Smooth muscle cell of the brain vasculature (primary cell): Measurements from ENCODE around the gene HOXD8.

Experiments used
- DNase-seq: peaks from one replicate; pipeline ENCODE4 v3.0.0-alpha.2; 2012; ENCODE audit warnings: low read depth, low spot score

Gene HOXD8

GRCh38 chr2:176090862-176091261, 38.6 kb upstream of the HOXD8 start:
- DNase-seq, result no peak

DNA sequence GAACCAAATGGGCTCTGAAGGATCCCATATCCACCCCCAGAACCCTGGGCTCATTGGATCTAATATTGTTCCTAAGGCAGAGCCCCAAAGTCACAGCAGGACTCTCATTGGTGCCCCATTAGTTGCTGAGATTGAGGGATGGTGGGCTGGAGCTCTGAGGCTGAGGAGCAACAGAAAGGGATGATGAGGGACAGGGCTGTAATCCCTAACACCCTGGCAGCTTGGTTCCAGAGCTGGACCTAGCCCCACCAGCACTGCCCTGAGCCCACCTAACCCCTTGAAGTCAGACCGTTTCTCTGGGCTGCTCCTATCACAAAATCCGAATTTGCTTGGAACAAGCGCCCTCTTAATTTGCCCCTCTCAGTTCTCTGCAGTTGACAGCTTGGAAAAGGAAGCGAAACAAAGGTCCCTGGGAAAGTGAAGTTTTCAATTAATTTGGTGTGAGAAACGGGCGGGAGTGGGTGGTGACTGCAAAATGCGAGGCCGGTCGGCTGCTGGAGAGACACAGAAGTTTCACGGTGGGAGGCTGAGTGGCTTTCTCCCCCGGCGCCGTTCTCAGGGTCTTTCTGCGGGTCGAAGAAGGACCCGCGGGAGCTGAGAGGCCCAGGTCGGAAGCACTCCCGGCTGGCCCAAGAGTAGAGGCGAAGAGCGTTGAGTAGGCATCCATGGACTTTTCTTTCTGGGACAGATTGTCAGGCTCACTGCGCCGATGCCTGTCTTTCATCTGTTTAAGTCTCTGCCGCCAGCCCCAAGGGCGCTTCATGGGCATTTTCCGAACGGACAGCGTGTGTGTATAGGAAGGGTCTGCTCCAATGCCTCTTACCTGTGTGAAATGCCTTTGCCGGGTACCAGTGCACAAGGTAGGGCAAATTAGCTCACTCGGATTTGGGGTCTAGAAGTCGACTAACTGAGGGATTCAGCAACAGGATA, 37.9 kb upstream of the HOXD8 start:
- no peak for DNase-seq

- no peak for DNase-seq
Observed at GRCh38 chr2:176092270-176093144, 37.0 kb upstream of the HOXD8 start, which contains the start of gene HOXD13. TSS of gene HOXD13 (plus strand) at chr2:176092721. CDS start at chr2:176092891, 170 bp downstream.

DNA sequence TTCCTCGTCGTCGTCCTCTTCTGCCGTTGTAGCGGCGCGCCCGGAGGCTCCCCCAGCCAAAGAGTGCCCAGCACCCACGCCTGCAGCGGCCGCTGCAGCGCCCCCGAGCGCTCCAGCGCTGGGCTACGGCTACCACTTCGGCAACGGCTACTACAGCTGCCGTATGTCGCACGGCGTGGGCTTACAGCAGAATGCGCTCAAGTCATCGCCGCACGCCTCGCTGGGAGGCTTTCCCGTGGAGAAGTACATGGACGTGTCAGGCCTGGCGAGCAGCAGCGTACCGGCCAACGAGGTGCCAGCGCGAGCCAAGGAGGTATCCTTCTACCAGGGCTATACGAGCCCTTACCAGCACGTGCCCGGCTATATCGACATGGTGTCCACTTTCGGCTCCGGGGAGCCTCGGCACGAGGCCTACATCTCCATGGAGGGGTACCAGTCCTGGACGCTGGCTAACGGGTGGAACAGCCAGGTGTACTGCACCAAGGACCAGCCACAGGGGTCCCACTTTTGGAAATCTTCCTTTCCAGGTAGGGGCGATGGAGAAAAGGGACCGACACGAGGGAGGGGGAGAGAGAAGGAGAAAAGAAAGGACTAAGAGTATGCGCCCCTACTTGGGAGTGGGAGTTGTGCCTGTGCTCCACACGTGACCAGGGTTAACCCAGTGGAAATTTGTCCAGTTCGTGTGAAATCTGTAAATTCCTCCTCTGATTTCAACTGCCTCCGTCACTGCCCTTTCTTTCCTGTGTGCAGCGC, 36.2 kb upstream of the HOXD8 start:
- no peak for DNase-seq

DNA sequence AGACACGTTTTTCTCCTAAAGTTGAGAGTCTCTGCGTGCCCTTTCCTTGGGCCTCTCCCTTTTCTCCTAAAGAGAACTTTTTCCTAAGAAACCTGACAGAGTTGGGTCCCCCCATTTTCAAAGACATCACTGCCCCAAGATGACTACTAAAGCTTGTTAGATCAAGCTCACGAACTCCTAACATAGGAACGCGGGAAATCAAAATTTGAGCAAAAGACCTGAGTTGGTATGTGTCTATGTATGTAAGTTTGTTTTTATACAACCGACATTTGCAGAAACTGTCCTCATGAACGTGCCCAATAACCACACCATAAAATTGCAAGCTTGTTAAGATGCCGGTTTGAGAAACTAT, 35.6 kb upstream of the HOXD8 start:
- DNase-seq, result no peak

- DNase-seq, result no peak
Observed at GRCh38 chr2:176094349-176094748, 35.2 kb upstream of the HOXD8 start.

DNA sequence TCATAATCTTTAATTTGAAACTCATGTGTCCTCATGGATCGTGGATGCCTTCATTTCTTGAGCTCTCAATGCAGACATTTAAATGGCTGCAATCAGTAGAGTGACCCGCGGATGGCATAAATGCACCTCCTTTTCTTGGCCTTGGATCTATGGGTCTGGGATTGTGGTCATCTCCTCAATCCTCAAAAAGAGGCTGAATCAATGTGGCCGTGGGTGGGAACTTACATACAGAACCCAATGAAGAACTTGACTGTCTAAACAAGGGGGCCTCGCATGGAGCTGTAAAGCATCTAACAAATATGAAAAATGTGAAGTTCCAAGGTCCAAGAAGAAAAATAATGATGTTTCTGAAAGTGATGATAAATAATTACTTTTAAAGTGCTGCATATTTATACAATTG, 34.1 kb upstream of the HOXD8 start:
- DNase-seq, result no peak

GRCh38 chr2:176096243-176096985, 33.1 kb upstream of the HOXD8 start:
- no peak for DNase-seq

- peak; percentile 23 for DNase-seq
Observed at GRCh38 chr2:176096986-176097819, 32.3 kb upstream of the HOXD8 start.

GRCh38 chr2:176097820-176098365, 31.6 kb upstream of the HOXD8 start:
- no peak for DNase-seq

DNA sequence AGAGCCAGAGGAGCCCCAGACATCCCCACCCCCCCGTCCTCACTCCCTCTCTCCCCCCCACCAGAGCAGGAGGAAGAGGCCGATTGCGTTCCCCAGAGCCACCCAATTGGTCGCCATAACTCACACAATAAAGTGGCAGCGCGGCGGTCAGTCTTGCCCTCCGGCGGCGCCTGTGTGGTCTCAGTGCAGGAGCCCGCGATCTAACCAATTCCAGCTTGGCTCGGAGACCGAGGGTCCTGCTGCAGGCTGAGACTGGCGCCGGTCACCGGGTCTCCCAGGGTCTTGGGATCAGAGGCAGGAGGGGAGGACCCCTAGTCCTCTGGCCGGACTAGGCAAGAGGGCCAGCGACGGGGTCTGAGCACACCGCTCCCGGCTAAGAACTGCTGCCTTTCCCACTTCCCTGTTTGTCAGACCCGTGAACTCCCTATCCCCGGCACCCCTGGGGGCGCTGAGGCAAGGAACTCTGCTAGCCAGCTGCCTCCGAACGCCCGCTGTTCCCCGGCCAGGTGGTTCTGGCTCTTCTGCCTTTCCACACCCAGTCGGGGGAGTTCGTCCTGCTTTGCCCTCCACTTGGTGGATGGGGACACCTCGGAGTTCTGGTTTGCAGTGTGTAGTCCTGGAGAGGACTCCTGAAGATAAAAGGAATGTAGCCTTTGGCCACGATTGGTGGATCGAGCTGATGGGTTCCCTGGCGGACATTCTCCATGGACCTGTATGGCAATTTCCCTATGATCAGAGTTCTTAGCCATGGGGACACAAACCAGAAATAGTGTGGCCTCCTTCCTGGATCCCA, 30.9 kb upstream of the HOXD8 start:
- no peak for DNase-seq

DNA sequence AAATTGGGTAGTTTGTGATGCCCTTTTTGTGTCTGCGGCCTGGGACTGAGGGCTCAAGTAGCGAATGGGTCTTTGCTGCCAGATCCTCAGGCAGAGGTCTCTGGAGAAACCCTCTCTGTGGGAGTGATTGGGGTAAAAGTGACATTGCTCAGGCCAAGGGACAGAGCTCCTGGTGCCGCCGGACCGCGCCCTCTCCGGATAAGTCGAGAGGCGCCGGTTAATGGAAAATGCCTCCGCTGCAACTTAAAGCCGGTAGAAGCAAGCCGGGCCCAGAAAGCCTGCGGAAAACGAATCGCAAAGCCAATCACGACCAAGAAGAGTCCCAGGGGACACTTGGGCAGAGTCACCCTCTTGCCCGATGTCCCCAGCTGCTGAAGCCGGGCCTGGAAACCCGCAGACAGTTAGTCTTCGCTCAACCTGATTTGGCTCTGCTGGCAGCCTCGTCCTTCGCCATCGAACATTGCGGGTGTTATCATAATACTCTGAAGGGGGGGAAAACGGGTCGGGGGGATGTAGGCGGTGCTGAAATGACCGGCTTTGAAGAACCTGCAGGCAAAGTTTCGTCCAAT, 30.3 kb upstream of the HOXD8 start:
- no peak for DNase-seq

- no peak for DNase-seq
Observed at GRCh38 chr2:176099728-176100546, 29.6 kb upstream of the HOXD8 start, which contains the start of gene HOXD12. TSS of gene HOXD12 (plus strand) at chr2:176099795. CDS start at chr2:176099802, 7 bp downstream.

GRCh38 chr2:176100547-176101140, 28.9 kb upstream of the HOXD8 start:
- DNase-seq, result no peak

DNA sequence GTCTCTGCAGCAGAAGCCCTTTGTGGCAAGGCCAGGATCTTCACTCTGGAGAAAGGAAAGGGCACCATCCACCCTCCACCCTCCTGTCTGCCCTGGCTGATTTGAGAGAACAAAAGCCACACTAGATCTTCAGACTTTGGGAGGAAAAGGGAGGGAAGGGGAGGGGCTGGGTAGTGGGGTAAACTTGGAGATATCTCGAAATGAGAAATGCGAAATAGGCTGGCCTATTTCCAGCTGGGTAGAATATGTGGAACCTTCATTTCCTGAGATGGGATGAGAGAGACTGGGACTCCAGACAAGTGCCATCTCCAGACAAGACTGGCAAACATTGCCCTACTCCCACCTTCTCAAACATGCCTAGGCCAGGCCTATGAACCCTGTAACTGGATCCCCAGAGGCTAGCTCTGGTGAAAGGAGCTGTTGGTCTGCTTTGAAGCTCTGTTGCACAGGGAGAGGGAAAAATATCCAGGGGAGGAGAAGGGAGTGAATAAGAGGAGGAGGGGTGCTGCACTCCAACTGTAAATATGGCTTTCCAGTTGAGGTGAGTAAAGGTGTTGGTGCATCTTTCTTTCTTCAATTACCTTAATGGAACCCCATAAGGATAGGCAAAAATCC, 28.2 kb upstream of the HOXD8 start:
- no peak for DNase-seq

DNA sequence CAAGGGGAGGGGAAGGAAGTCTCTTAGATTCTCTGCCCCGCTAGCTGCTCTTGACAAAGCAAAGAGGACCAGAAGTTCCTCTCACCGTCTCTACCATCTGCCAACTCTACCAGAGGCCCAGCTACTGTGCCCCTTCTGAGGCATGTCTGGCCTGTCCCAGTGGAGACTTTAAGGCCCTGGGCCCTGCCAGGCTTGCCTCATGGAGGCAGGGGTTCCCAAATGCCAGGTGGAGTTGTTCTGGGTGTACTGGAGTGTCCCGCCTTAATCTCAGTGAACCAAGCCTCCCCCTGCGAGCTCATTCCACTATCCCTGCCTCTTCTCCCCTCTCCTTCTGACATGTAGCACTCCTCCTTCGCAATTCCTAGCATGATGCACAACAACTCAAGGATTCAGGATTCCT, 27.7 kb upstream of the HOXD8 start:
- DNase-seq, result no peak

GRCh38 chr2:176102309-176102866, 27.1 kb upstream of the HOXD8 start:
- DNase-seq, result no peak
